RWPE2 (cell line): ENCODE measurements around the gene UBE4A.

Source experiments
- ATAC-seq: fragments of 200-7000 bp; cut with Tn5 transposase; 3 replicates; pipeline ENCODE4 v1.9.1; 2021; ENCODE audit warnings: low read depth
- DNase-seq: peaks from one replicate; pipeline ENCODE4 v3.0.0-alpha.2; 2020; ENCODE audit warnings: low spot score
- H3K27ac ChIP-seq: fragments of 450-650 bp; 2 replicates; pipeline ENCODE4 v1.5.1; 2017; ENCODE audit warnings: mild to moderate bottlenecking; ENCODE audit not compliant: poor library complexity, severe bottlenecking
- H3K27me3 ChIP-seq: fragments of 250-450 bp; sonication (Bioruptor Pico); 2 replicates; pipeline ENCODE4 v1.5.1; 2021; ENCODE audit warnings: mild to moderate bottlenecking, moderate library complexity; ENCODE audit not compliant: insufficient read depth, poor library complexity, severe bottlenecking
- H3K36me3 ChIP-seq: fragments of 250-450 bp; sonication (Bioruptor Pico); 2 replicates; pipeline ENCODE4 v1.5.1; 2020; ENCODE audit warnings: low read depth, mild to moderate bottlenecking, moderate library complexity
- H3K4me1 ChIP-seq: fragments of 250-450 bp; sonication (Bioruptor Pico); 2 replicates; pipeline ENCODE4 v1.5.1; 2021; ENCODE audit warnings: mild to moderate bottlenecking, moderate library complexity; ENCODE audit not compliant: insufficient read depth, poor library complexity, severe bottlenecking
- H3K4me3 ChIP-seq: fragments of 250-450 bp; sonication (Bioruptor Pico); 2 replicates; pipeline ENCODE4 v1.5.1; 2021; ENCODE audit warnings: mild to moderate bottlenecking, moderate library complexity; ENCODE audit not compliant: severe bottlenecking
- H3K9me3 ChIP-seq: fragments of 250-450 bp; sonication (Bioruptor Pico); 2 replicates; pipeline ENCODE4 v1.5.1; 2021; ENCODE audit warnings: mild to moderate bottlenecking, moderate library complexity; ENCODE audit not compliant: severe bottlenecking
- TF ChIP-seq, protein P1 (sequence below): fragments of 450-650 bp; IDR thresholded peaks from one replicate; pipeline ENCODE4 v1.5.1; 2017; ENCODE audit warnings: mild to moderate bottlenecking, moderate library complexity; ENCODE audit not compliant: poor library complexity, severe bottlenecking

Gene UBE4A

GRCh38 chr11:118375978-118376377 lies 16.6 kb downstream of the UBE4A start:
- H3K27me3 ChIP-seq: no peaks in the 10 kb centered on the region
- H3K9me3 ChIP-seq: no peaks in the 10 kb centered on the region
- TF ChIP-seq, protein P1, sequence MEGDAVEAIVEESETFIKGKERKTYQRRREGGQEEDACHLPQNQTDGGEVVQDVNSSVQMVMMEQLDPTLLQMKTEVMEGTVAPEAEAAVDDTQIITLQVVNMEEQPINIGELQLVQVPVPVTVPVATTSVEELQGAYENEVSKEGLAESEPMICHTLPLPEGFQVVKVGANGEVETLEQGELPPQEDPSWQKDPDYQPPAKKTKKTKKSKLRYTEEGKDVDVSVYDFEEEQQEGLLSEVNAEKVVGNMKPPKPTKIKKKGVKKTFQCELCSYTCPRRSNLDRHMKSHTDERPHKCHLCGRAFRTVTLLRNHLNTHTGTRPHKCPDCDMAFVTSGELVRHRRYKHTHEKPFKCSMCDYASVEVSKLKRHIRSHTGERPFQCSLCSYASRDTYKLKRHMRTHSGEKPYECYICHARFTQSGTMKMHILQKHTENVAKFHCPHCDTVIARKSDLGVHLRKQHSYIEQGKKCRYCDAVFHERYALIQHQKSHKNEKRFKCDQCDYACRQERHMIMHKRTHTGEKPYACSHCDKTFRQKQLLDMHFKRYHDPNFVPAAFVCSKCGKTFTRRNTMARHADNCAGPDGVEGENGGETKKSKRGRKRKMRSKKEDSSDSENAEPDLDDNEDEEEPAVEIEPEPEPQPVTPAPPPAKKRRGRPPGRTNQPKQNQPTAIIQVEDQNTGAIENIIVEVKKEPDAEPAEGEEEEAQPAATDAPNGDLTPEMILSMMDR: no peak
- no peaks in the 10 kb centered on the region for H3K4me1 ChIP-seq
- peaks cover 83% of the 10 kb centered on the region for H3K36me3 ChIP-seq
- H3K27ac ChIP-seq: no peak overlapping the region
- no peak for ATAC-seq
- no peak overlapping the region for H3K4me3 ChIP-seq
- no peak for DNase-seq

DNA sequence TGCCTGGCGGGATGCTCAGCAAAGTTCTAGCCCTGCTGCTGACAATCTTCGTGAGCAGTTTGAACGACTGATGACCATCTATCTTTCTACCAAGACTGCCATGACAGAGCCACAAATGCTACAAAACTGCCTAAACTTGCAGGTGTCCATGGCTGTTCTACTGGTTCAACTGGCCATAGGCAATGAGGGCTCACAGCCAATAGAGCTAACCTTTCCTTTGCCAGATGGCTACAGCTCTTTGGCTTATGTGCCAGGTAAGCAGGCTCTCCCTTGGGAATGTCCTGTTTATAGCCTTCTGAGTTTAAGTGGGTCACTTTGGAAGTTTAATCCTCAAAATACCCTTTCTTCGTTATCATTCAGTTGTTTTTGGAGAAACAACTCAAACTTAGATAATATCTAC lies 20.1 kb downstream of the UBE4A start:
- Histone ChIP-seq H3K4me1 (no peaks in the 10 kb centered on the region), H3K36me3 (peaks cover 85% of the 10 kb centered on the region), H3K27me3 (no peaks in the 10 kb centered on the region), H3K27ac (no peak overlapping the region), H3K9me3 (no peaks in the 10 kb centered on the region), H3K4me3 (no peak overlapping the region)
- ATAC-seq (no peak), DNase-seq (no peak)
- TF ChIP-seq, protein P1: no peak

- no peaks in the 10 kb centered on the region for H3K27me3 ChIP-seq
- H3K4me3 ChIP-seq: no peak overlapping the region
- DNase-seq: no peak
- no peak overlapping the region for H3K27ac ChIP-seq
- no peaks in the 10 kb centered on the region for H3K9me3 ChIP-seq
- peak; percentile 82 for ATAC-seq
- TF ChIP-seq, protein P1: no peak
- peaks cover 94% of the 10 kb centered on the region for H3K36me3 ChIP-seq
- H3K4me1 ChIP-seq: no peaks in the 10 kb centered on the region
Observed at GRCh38 chr11:118380571-118380970, 21.2 kb downstream of the UBE4A start.

DNA sequence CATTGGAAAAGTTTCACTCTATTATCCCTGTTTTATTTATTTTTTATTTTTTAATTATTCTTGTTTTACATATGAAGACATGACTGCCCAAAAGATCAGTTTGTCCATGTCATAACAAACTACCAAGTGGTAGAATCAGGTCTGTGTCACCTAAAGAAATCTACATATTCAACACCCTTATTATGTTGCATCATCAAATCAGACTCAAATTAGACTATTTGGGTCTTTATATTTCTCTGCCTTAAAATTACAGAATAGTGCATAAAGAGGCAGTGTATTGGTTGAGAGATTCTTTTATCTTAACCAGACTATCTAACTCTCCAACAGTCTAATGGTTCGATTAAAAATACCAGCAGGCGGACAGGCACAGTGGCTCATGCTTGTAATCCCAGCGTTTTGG lies 23.6 kb downstream of the UBE4A start:
- Histone ChIP-seq H3K27ac (no peak overlapping the region), H3K27me3 (no peaks in the 10 kb centered on the region), H3K36me3 (peaks cover 100% of the 10 kb centered on the region), H3K4me3 (no peak overlapping the region), H3K9me3 (no peaks in the 10 kb centered on the region), H3K4me1 (no peaks in the 10 kb centered on the region)
- DNase-seq (no peak), ATAC-seq (no peak)
- TF ChIP-seq, protein P1: no peak

- Histone ChIP-seq H3K27ac (no peak overlapping the region), H3K36me3 (peaks cover 98% of the 10 kb centered on the region), H3K27me3 (no peaks in the 10 kb centered on the region), H3K4me3 (no peak overlapping the region), H3K4me1 (no peaks in the 10 kb centered on the region), H3K9me3 (no peaks in the 10 kb centered on the region)
- TF ChIP-seq, protein P1: no peak
- DNase-seq: no peak
- ATAC-seq: no peak
Observed at GRCh38 chr11:118383657-118384056, 24.3 kb downstream of the UBE4A start.
